ENCODE data around the gene STAB1.

The STAB1 gene

DNA sequence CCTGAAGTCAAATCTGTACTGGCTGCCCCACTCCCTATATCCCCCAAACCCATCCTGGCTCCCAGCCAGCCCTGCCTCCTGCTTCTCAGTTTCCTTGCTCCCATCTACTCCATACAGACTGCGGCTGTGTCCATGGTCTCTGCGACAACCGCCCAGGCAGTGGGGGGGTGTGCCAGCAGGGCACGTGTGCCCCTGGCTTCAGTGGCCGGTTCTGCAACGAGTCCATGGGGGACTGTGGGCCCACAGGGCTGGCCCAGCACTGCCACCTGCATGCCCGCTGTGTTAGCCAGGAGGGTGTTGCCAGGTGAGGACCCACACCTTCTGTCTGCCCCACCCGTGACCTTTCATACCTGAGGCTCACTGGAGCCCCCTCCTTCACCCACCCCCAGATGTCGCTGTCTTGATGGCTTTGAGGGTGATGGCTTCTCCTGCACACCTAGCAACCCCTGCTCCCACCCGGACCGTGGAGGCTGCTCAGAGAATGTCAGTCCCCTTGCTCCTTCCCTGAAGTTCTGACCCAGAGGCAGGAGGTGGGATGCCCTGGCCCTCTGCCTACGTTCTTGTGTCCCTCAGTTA lies 14.7 kb downstream of the STAB1 start:
- no peak for DNase-seq (ENCODE audit: low spot score)

DNA sequence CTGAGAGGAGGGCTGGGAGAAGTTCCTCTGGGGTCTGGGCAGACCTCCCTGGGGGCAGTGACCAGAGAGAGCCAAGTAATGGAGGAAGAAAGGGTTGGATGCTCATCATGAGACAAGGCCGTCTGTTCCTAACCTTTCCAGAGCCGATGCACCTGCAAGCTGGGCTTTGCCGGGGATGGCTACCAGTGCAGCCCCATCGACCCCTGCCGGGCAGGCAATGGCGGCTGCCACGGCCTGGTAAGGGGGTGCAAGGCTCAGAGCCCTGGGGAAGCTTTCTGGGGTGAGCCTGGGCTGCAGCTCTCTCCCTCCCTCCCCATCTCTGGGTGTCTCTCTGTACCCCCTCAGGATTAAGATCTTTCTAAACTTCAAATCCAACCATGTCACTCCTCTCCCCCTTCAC lies 16.4 kb downstream of the STAB1 start:
- DNase-seq (ENCODE audit: low spot score), result no peak

DNA sequence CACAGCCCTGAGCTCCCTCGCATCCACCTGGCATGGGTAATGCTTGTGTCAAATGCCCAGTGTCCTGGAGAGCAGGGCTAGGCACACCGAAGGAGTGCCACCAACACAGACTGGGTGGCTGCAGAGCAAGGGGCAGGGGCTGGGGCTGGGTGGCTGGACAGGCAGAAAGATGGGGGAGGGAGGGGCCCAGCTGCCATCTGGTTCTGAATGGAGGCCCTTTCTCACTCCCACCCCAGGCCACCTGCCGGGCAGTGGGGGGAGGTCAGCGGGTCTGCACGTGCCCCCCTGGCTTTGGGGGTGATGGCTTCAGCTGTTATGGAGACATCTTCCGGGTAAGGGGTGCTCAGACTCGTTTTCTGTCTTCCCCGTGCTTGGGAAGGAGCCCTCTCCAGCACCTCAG lies 17.0 kb downstream of the STAB1 start:
- no peak for DNase-seq (ENCODE audit: low spot score)

DNA sequence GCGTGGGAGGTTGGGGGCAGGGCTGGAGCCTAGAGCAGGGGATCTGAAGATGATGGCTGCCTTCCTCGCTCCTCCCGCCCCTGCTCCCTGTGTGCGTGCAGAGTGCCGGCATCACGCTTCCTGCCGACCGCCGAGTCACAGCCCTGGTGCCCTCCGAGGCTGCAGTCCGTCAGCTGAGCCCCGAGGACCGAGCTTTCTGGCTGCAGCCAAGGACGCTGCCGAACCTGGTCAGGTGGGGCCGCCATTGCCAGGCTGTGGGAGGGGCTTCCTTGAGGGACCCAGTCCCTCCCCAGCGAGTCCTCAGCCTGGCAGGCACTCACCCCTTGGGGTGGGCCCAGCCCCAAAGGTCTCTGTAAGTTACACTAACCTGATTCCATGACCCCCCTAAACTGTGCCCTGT lies 17.6 kb downstream of the STAB1 start:
- no peak for DNase-seq (ENCODE audit: low spot score)

DNA sequence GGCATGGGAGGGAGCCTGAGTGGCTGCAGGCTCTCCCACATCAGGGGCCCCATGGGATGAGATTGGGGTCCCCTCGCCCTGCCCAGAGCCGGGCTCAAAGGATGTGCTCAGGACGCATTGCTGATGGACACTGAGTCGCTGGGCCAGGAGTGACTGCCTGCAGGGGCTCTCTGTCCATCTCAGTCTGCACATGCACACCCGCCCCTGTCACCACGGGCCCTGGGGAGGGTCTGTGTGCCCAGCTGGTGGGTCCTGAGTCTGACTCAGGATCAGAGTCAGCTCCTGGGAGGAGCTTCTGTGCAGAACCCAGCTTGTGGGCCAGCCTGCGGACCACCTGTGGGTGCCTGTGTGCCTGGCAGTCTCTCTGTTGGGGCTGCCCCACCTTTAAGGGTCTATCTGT lies 18.1 kb downstream of the STAB1 start:
- DNase-seq (ENCODE audit: low spot score), result no peak

DNA sequence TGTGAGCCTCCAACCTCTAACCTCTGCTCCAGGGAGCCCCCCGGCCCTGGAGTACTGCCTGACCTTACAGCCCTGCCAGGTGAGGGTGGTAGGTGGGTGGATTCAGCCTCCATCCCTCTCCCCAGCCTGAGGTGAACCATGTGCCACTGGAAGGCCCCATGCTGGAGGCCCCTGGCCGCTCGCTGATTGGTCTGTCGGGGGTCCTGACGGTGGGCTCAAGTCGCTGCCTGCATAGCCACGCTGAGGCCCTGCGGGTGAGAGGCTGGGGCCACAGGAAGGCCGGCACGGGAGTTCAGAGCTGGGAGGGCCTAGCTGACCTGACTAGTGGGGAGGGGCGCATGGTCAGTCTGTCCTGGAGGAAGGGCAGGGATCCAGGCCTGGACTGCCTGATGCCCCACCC lies 19.4 kb downstream of the STAB1 start:
- DNase-seq (ENCODE audit: low spot score), result no peak

DNA sequence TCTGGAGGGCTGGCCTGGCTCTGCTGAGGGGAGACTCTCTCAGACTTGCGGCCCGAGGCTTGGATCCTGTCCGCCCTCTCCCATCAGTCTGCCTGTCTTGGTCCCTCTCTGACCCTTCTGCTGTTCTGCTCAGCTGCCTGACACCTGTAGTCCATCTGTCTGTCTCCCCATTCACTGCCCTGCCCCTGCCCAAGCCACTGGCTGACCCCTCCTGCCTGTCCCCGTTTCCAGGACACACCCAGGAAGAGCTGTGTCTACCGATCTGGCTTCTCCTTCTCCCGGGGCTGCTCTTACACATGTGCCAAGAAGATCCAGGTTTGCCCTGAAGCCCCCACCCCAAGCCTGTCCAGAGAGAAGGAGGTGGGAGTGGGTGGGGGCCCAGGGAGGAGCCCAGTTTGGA lies 20.1 kb downstream of the STAB1 start:
- DNase-seq (ENCODE audit: low spot score), result no peak

DNA sequence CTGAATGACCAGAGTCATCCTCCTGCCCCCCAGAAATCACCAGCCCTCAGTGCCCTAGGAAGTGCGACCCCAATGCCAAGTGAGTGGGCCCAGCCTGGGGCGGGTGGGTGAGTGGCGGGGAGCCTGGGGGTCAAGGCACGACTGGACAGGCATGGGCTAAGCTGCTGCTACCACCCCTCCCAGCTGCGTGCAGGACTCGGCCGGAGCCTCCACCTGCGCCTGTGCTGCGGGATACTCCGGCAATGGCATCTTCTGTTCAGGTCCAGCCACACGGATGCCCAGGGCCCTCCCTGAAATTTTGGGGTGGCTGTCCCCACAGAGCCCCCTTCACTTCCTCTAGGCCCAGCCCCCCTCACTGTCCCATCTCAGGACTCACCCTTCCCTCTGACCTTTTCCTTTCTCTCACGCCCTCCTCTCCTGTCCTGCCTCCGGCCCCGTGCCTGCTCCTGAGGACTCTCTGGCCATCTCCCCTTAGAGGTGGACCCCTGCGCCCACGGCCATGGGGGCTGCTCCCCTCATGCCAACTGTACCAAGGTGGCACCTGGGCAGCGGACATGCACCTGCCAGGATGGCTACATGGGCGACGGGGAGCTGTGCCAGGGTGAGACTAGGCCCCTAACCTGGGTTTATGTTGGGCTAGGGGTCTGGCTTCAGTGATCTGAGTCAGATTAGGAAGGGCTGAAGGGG lies 21.5 kb downstream of the STAB1 start:
- no peak for DNase-seq (ENCODE audit: low spot score)

DNA sequence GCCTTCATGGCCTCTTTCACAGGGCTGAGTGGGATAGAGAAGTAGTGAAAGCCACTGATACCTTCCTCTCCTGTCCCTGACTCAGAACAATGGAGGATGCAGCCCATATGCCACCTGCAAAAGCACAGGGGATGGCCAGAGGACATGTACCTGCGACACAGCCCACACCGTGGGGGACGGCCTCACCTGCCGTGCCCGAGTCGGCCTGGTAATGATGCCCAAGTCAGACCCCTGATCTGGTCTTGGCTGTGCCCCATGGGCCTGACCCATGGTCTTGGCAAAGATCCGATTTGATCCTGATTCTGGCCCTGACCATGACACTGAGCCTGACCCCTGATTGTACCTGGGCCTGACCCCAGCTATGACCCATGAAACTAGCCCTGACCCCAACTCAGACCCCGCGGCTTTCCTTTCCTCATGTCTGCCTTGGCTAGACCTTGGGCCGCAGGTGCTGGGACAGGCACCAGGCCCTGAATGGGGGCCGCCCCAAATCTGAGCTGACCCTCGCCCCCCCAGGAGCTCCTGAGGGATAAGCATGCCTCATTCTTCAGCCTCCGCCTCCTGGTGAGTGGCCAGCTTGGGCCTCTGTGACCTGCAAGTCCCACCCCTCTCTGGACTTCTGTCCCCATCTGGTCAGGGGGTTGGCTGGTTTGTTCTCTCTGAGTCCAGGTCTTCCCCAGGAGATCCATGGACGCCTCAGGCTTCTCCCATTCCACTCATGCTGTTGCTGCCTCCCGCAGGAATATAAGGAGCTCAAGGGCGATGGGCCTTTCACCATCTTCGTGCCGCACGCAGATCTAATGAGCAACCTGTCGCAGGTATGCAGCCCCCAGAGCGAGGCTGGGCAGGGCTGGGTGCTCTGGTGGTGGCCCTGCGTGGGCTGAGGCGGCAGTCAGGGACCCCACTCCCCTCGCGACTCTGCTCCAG lies 22.9 kb downstream of the STAB1 start:
- DNase-seq (ENCODE audit: low spot score), result no peak

DNA sequence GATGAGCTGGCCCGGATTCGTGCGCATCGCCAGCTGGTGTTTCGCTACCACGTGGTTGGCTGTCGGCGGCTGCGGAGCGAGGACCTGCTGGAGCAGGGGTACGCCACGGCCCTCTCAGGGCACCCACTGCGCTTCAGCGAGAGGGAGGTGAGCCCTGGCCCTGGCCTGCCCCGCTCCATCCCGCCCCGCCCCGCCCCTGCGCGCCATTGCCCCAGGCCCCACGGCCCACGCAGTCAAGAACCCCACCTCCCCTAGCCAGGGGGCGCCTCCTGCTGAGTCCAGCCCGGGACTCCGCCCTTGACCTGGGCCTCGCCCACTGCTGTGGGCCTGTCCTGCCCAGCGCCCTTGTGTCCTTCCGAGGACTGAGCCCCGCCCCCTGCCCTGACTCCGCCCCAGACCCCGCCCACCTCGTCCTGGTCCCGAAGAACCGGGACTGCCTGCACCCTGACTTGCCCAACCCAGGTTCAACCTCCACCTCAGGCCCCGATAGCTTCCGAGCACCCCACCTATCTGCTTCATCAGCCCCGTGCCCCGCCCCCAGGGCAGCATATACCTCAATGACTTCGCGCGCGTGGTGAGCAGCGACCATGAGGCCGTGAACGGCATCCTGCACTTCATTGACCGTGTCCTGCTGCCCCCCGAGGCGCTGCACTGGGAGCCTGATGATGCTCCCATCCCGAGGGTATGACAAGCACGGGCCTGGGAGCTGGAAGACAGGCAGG lies 23.7 kb downstream of the STAB1 start:
- no peak for DNase-seq (ENCODE audit: low spot score)

DNA sequence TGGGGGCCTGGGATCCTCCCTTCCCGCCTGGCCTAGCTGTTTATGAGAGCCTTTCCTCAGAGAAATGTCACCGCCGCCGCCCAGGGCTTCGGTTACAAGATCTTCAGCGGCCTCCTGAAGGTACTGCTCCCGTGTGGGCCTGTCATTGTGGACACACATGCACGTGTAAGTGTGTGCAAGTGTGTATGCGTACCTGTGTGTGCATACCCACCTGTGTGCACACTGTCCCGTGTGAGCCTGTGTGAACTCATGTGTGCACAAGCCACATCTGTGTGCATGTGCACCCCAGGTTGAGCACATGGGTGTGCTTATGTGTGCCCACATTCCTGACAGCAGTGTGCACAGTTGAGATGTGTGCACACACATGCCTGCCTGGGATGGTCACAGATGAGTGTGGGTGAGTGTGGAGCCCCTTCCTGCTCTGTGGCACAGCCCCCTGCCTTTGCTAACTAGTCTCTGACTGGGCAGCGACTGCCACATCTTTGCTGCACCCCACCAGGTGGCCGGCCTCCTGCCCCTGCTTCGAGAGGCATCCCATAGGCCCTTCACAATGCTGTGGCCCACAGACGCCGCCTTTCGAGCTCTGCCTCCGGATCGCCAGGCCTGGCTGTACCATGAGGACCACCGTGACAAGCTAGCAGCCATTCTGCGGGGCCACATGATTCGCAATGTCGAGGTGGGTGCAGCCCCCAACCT lies 24.5 kb downstream of the STAB1 start:
- no peak for DNase-seq (ENCODE audit: low spot score)

DNA sequence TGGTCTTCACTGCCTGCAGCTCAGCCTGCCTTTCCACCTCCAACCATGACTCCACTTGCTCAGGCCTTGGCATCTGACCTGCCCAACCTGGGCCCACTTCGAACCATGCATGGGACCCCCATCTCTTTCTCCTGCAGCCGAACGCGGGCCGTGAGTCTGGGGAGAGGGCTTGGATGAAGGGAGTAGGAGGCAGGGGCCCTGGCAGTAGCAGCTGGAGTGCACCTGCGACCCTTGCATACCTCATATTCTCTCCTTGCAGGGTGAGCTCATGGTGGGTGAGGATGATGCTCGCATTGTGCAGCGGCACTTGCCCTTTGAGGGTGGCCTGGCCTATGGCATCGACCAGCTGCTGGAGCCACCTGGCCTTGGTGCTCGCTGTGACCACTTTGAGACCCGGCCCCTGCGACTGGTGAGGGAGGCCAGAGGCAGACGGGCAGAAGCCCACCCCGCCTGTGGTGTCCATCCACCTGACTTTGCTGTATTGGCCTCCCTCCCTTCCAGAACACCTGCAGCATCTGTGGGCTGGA lies 25.1 kb downstream of the STAB1 start:
- no peak for DNase-seq (ENCODE audit: low spot score)

DNA sequence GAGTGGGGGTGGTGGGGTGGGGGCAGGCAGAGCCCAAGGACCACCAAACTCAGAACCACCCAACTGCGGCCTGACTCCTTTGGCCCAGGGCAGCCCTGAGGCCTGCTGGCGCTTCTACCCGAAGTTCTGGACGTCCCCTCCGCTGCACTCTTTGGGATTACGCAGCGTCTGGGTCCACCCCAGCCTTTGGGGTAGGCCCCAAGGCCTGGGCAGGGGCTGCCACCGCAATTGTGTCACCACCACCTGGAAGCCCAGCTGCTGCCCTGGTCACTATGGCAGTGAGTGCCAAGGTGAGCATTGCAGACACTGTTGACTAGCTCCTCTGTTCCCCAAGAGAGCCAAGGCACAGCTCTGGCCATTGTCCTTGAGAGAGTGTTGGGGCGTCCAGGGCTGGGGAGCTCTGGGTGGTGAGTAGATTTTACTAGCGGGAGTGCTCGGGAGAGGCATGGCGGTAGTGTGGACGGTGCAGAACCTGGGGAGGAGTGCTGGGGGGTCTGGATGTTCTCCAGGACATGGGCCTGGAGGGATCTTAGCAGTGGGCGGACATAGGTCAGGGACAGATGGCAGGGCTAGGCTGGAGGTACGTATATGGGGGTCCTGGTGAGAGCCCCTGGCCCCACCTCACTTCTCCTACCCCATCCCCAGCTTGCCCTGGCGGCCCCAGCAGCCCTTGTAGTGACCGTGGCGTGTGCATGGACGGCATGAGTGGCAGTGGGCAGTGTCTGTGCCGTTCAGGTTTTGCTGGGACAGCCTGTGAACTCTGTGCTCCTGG lies 25.8 kb downstream of the STAB1 start:
- no peak for DNase-seq (ENCODE audit: low spot score)

DNA sequence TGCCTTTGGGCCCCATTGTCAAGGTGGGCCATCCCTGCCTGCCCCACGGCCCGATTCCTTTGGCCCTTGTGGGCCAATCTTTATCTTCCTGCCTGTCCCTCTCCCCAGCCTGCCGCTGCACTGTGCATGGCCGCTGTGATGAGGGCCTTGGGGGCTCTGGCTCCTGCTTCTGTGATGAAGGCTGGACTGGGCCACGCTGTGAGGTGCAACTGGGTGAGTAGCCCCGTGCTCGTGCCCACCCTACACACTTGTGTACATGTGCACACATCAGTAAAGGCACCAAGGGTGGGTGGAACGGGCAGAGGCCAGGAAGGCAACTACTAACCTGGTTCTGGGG lies 26.3 kb downstream of the STAB1 start:
- DNase-seq (ENCODE audit: low spot score), result no peak

DNA sequence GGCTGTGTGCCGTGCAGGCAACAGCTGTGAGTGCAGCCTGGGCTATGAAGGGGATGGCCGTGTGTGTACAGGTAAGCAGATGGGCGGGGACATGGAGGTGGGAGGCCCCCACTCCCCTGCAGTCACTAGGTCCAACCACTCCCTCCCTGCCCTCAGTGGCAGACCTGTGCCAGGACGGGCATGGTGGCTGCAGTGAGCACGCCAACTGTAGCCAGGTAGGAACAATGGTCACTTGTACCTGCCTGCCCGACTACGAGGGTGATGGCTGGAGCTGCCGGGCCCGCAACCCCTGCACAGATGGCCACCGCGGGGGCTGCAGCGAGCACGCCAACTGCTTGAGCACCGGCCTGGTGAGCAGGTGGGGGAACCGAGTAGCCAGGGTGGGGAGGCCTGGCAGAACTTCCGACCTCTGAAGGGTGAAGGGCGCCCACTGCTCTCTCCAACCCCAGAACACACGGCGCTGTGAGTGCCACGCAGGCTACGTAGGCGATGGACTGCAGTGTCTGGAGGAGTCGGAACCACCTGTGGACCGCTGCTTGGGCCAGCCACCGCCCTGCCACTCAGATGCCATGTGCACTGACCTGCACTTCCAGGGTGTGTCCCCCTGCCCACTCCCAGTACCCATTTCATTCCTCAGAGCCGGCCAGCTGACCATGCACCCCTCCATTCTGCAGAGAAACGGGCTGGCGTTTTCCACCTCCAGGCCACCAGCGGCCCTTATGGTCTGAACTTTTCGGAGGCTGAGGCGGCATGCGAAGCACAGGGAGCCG lies 26.9 kb downstream of the STAB1 start:
- no peak for DNase-seq (ENCODE audit: low spot score)

DNA sequence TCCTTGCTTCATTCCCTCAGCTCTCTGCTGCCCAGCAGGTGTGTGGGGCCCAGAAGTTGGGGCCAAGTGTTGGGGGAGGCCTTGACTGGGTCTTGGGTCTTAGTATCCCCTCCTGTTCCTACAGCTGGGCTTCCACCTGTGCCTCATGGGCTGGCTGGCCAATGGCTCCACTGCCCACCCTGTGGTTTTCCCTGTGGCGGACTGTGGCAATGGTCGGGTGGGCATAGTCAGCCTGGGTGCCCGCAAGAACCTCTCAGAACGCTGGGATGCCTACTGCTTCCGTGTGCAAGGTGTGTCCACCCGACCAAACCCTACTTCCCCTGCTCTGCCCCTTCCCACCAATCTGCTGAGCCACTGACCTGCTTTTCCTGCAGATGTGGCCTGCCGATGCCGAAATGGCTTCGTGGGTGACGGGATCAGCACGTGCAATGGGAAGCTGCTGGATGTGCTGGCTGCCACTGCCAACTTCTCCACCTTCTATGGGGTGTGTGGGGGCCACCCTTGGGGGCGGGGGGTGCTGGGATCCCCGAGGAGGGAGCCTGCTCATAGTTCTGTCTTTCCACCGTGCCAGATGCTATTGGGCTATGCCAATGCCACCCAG lies 27.6 kb downstream of the STAB1 start:
- DNase-seq (ENCODE audit: low spot score), result no peak

DNA sequence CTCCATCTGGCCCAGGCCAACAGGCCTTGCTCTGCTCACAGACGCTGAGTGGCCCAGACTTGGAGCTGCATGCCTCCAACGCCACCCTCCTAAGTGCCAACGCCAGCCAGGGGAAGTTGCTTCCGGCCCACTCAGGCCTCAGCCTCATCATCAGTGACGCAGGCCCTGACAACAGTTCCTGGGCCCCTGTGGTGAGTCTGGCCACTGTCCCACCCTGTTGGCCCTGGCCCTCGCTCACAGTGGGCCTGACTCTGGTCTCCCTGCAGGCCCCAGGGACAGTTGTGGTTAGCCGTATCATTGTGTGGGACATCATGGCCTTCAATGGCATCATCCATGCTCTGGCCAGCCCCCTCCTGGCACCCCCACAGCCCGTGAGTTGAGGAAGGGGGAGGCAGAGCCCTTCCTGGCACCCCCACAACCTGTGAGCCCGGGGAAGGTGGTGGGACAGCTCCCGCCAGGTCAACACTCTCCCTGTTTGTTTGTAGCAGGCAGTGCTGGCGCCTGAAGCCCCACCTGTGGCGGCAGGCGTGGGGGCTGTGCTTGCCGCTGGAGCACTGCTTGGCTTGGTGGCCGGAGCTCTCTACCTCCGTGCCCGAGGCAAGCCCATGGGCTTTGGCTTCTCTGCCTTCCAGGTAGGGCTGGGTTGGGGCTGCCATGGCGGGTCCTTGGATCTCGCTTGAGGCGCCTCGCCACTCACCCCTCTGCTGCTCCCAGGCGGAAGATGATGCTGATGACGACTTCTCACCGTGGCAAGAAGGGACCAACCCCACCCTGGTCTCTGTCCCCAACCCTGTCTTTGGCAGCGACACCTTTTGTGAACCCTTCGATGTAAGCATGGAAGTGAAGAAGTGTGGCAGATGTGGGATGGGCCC lies 28.5 kb downstream of the STAB1 start:
- no peak for DNase-seq (ENCODE audit: low spot score)

DNA sequence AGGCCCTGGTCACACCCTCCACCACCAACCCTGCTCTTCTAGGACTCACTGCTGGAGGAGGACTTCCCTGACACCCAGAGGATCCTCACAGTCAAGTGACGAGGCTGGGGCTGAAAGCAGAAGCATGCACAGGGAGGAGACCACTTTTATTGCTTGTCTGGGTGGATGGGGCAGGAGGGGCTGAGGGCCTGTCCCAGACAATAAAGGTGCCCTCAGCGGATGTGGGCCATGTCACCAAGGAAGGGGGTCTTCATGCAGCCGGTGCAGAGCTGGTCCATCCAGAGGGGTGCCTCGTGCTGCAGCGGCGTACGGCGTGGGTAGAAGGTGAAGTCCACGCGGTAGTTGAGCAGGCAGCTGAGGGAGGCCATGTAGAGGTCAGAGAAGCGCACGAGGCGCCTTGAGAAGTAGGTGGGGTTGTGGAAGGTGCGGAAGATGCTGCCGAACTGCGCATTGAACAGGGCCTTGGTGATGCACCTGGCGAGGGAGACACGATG lies 29.2 kb downstream of the STAB1 start:
- no peak for DNase-seq (ENCODE audit: low spot score)

Data from hematopoietic multipotent progenitor cell treated with erythropoietin and hydrocortisone succinate and interleukin-3 and kit ligand, for 17 days (in vitro differentiated cells).